Sciatic nerve (tissue), 2 donors: ENCODE data around the gene AOAH. TPM values are rescaled to one million over a fixed set of nuclear protein-coding genes. Genes with fewer than 3 reads are reported as not detected.
"Not testable (repeated sequence)": the region's sequence is repeated elsewhere in the genome, so short reads cannot be mapped to it uniquely, and the experiment has no call there.

Experiments used
- ATAC-seq: fragments of 200-7000 bp; cut with Tn5 transposase; one replicate; pipeline ENCODE4 v1.9.1; 2020; ENCODE audit warnings: mild to moderate bottlenecking, moderate library complexity
- DNase-seq: peaks from one replicate; pipeline ENCODE4 v3.0.0-alpha.2; 2020; ENCODE audit warnings: low spot score
- intact Hi-C: fragments of 100-400 bp; cut with DNase I; formaldehyde crosslinking; loops from one replicate; pipeline ENCODE4 v1.14.2; 2022
- total RNA-seq: library from RNA; stranded (reverse); fragmentation: NEBNext Ultra II Directional; extraction: Animal tissue kit (Norgen Biotek cat#: 25700); gene quantifications from one replicate; pipeline ENCODE4 v1.2.1, GENCODE V29; 2021
- donor health status: DM: no; HTN: no; CAD: no.
- donor health status: DM: no; HTN: no; CAD: no.

The AOAH gene
- total RNA-seq, 1 donor from 2014 or later = 20.6 TPM

DNA sequence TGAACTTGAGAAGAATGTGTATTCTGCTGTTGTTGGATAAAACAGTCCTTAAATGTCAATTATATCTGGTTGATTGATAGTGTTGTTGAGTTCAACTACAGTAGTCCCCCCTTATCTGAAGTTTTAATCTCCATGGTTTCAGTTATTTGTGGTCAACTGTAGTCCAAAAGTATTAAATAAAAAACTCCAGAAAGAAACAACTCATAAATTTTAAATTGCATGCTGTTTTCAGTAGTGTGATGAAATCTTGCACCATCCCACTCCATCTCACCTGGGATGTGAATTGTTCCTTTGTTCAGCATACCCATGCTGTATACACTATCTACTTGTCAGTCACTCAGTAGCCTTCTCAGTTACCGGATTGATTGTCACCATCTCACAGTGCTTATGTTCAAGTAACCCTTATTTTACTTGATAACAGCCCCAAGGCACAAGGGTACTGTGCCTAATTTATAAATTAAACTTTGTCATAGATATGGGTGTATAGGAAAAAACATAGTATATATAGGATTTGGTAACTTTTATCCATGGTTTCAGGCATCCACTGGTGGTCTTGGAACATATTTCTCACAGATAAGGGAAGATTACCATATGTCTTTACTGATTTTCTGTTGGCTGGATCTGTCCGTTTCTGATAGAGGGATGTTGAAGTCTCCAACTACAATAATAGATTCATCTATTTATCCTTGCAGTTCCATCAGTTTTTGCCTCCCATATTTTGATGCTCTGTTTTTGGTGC, 57.1 kb downstream of the AOAH start:
- intact Hi-C loops = no loop called here
- ATAC-seq = no peak
- DNase-seq = no peak

DNA sequence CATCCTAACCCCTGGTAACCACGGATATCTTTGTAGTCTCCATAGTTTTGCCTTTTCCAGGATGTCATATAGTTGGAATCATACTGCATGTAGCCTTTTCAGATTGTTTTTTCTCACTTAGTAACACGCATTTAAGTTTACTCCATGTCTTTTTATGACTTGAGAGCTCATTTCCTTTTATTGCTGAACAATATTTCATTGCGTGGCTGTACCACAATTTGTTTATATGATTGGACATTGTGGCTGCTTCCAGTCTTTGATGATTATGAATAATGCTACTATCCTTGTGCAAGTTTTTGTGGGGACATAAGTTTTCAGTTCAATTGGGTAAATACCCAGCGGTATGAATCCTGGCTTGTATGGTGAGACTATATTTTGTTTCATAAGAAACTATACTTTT, 60.8 kb downstream of the AOAH start:
- ATAC-seq (no peak), DNase-seq (no peak)
- intact Hi-C loops = no loop called here

- DNase-seq (no peak), ATAC-seq (no peak)
- intact Hi-C loops = no loop called here
These were observed 63.0 kb downstream of the AOAH start for GRCh38 chr7:36661135-36661840.

- intact Hi-C loops = no loop called here
- ATAC-seq = no peak
- no peak for DNase-seq
These were observed 64.5 kb downstream of the AOAH start for GRCh38 chr7:36659638-36660341.

- ATAC-seq (peak; percentile 84), DNase-seq (no peak)
These were observed 65.2 kb downstream of the AOAH start for GRCh38 chr7:36659172-36659516.

DNA sequence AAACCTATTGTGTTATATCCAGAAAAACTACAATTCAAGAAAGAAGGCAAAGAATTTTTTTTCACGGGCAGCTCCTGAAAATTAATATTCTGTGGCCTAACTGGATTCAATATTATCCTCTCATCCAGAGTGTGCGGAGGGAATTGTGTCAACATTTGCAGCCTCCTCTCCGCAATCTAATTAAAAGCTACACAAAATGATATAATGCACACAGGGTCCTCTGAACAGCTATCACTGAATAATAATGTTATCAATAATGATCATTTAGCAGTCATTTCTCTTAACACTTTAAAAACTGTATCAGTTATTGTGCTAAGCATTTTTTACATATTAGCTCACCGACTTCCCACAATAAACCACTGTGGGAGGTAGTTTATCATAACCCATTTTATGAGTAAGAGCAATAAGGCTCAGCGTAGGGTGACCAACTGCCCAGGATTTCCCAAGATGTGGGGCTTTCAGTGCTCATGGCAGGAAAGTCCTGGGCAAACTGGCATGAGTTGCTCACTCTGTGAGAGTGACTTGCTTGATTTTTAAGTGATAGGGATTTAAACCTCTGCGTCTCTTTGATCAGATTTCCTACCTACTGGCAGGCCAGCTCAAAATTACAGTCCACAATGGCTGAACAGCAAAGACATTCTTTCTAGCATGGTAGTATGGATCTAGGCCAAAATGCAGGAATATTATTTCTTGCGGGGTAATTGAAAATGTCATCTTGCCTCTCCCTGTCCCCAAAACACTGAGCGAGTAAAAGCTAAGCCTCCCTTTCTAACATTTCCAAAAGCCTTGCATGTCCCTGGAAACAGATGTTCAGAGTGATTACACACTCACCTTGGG, 65.7 kb downstream of the AOAH start:
- ATAC-seq (no peak), DNase-seq (no peak)
- intact Hi-C loops = no loop called here

More at GRCh38 chr7:36659172-36659516, 65.2 kb downstream of the AOAH start:
- intact Hi-C loops = no loop called here

- no peak for ATAC-seq
- no peak for DNase-seq
These were observed 67.1 kb downstream of the AOAH start for GRCh38 chr7:36657036-36657660.

DNA sequence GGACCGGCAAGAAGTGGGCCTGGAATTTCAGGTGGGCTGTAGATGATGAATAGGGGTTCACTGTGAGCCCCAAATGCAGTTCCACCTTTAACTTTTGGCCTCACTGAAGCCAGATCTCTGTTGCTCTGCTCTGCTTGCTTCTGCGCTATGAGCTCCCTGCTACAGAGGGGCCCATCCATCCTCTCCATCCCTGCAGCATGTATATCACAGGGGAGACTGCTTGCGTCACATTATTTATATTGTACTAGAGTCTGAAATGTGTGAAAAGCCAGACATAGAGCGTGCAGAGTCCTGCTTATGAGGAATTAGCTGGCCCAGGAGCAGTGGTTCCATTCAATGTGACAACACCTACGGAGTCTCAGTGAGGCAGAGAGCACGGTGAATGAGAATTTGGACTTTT, 69.9 kb downstream of the AOAH start:
- ATAC-seq (no peak), DNase-seq (no peak)
- intact Hi-C loops = no loop called here

More at GRCh38 chr7:36657036-36657660, 67.1 kb downstream of the AOAH start:
- intact Hi-C loops = no loop called here

GRCh38 chr7:36653663-36654355, 70.5 kb downstream of the AOAH start:
- intact Hi-C loops = no loop called here
- ATAC-seq (peak; percentile 87), DNase-seq (no peak)

GRCh38 chr7:36653008-36653662, 71.2 kb downstream of the AOAH start:
- DNase-seq = no peak
- intact Hi-C loops = no loop called here
- peak; percentile 37 for ATAC-seq

DNA sequence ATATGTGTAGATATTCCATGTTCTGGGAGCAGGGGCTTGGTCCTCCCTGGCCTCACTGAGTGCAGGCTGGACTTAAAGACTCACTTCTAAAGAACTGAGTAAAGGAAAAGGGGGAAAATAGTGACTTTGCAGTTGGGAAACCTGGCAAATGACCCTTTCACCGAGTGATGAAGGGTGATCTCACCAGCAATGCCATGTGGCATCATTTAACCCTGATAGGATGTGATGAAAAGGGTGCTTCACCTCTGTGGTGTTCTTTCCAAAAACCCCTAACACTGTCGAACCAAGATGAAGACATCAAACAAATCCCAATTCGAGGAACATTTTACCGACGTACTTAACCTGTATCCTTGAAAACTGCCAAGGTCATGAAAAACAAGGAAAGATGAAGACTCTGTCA, 71.9 kb downstream of the AOAH start:
- ATAC-seq (no peak), DNase-seq (no peak)
- intact Hi-C loops = no loop called here

DNA sequence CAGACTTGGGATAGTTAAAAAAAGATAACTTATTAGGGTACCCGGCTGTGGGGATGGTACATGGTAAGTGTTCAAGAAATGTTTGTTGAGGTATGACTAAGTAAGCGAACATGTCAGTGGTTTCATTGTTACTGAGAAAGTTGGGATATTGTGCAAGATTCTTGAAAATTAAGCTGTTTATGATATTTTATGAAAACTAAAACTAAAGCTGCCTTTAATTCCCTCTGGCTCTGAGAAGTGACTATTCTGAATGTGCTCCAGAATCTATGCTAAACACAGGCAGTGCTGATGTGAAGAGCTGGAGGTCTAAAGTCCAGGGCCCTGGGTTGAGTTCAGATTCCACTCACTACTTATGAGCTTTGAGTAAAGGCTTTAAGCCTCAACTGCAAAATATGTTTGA, 72.9 kb downstream of the AOAH start:
- intact Hi-C loops = no loop called here
- no peak for DNase-seq
- no peak for ATAC-seq

DNA sequence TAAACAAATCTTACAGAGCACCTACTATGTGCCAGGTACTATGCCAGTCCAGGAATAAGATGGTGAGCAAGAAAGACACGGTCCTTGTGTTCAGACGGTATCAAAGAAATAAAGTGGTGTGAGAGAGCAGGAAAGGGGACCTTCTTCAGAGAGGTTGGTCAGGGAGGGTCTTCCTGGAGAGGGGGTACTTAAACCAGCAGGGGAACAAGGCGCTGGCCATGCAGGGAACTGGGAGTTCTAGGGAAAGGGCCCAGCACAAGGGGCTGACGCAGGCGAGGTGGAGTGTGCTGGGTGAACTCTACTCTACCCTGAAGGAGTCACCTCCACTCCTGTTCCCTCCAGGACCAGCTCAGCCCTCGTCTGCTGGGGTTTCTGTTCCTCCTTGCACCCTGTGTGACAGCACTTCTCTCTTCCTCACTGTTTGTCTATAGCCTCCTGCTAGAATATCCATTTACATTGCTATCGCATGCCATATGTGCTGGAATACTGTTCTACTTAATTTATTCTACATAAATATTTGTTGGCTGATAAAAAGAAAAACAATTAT, 73.5 kb downstream of the AOAH start:
- DNase-seq (no peak), ATAC-seq (no peak)
- intact Hi-C loops = no loop called here

- DNase-seq (no peak), ATAC-seq (no peak)
- intact Hi-C loops = no loop called here
These were observed 74.0 kb downstream of the AOAH start for GRCh38 chr7:36650320-36650719.

DNA sequence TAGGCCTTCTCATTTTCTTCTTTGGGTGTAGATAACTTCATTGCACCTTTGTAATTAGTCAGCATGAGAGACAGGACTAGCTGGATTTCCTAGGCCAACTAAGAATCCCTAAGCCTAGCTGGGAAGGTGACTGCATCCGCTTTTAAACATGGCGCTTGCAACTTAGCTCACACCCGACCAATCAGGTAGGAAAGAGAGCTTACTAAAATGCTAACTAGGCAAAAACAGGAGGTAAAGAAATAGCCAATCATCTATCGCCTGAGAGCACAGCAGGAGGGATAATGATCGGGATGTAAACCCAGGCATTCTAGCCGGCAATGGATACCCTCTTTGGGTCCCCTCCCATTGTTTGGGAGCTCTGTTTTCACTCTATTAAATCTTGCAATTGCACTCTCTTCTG, 75.0 kb downstream of the AOAH start:
- intact Hi-C loops, DNase-seq, ATAC-seq: not testable (repeated sequence)

GRCh38 chr7:36648441-36648840, 75.9 kb downstream of the AOAH start:
- ATAC-seq = no peak
- intact Hi-C loops = no loop called here
- DNase-seq = no peak

GRCh38 chr7:36644625-36645422, 79.5 kb downstream of the AOAH start:
- intact Hi-C loops = no loop called here
- no peak for ATAC-seq
- no peak for DNase-seq
